ENCODE data around the gene PRUNE2.
"Not testable (repeated sequence)": the region's sequence is repeated elsewhere in the genome, so short reads cannot be mapped to it uniquely, and the experiment has no call there.

The PRUNE2 gene

GRCh38 chr9:76868897-76869296 is 37.0 kb downstream of the PRUNE2 start:
- DNase-seq (ENCODE audit: low spot score): no peak

- no peak for DNase-seq (ENCODE audit: low spot score)
These were observed 39.2 kb downstream of the PRUNE2 start for GRCh38 chr9:76866689-76867088.

GRCh38 chr9:76863832-76864231 is 42.1 kb downstream of the PRUNE2 start:
- no peak for DNase-seq (ENCODE audit: low spot score)

GRCh38 chr9:76859860-76860259 is 46.1 kb downstream of the PRUNE2 start:
- DNase-seq (ENCODE audit: low spot score): no peak

GRCh38 chr9:76858248-76858647 is 47.7 kb downstream of the PRUNE2 start:
- not testable (repeated sequence) for DNase-seq (ENCODE audit: low spot score)

- DNase-seq (ENCODE audit: low spot score): no peak
These were observed 49.9 kb downstream of the PRUNE2 start for GRCh38 chr9:76856016-76856415.

GRCh38 chr9:76855015-76855414 is 50.9 kb downstream of the PRUNE2 start:
- no peak for DNase-seq (ENCODE audit: low spot score)

- no peak for DNase-seq (ENCODE audit: low spot score)
These were observed 53.9 kb downstream of the PRUNE2 start for GRCh38 chr9:76852026-76852425.

GRCh38 chr9:76846297-76846696 is 59.6 kb downstream of the PRUNE2 start:
- DNase-seq (ENCODE audit: low spot score): no peak

- DNase-seq (ENCODE audit: low spot score): no peak
These were observed 60.7 kb downstream of the PRUNE2 start for GRCh38 chr9:76845254-76845653.

GRCh38 chr9:76835571-76836283 is 70.2 kb downstream of the PRUNE2 start:
- DNase-seq (ENCODE audit: low spot score): no peak

- DNase-seq (ENCODE audit: low spot score): no peak
These were observed 77.5 kb downstream of the PRUNE2 start for GRCh38 chr9:76828447-76828846.

- no peak for DNase-seq (ENCODE audit: low spot score)
These were observed 78.4 kb downstream of the PRUNE2 start for GRCh38 chr9:76827296-76828080.

- no peak for DNase-seq (ENCODE audit: low spot score)
These were observed 85.5 kb downstream of the PRUNE2 start for GRCh38 chr9:76820431-76820830.

- no peak for DNase-seq (ENCODE audit: low spot score)
These were observed 87.6 kb downstream of the PRUNE2 start for GRCh38 chr9:76818271-76818670.

- no peak for DNase-seq (ENCODE audit: low spot score)
These were observed 88.4 kb downstream of the PRUNE2 start for GRCh38 chr9:76817489-76817888.

GRCh38 chr9:76812591-76812990 is 93.3 kb downstream of the PRUNE2 start:
- no peak for DNase-seq (ENCODE audit: low spot score)

GRCh38 chr9:76810377-76810957 is 95.4 kb downstream of the PRUNE2 start:
- no peak for DNase-seq (ENCODE audit: low spot score)

GRCh38 chr9:76808636-76809035 is 97.3 kb downstream of the PRUNE2 start:
- no peak for DNase-seq (ENCODE audit: low spot score)

- no peak for DNase-seq (ENCODE audit: low spot score)
These were observed 102.2 kb downstream of the PRUNE2 start for GRCh38 chr9:76803762-76804161.

GRCh38 chr9:76803083-76803482 is 102.8 kb downstream of the PRUNE2 start:
- DNase-seq (ENCODE audit: low spot score): no peak

GRCh38 chr9:76800901-76801300 is 105.0 kb downstream of the PRUNE2 start:
- DNase-seq (ENCODE audit: low spot score): no peak

GRCh38 chr9:76799473-76799872 is 106.4 kb downstream of the PRUNE2 start:
- DNase-seq (ENCODE audit: low spot score): no peak
